K562 (cell line): ENCODE data around the gene ZKSCAN3. TPM values are rescaled to one million over a fixed set of nuclear protein-coding genes. Genes with fewer than 3 reads are reported as not detected.

Experiments used
- BHLHE40 ChIP-seq: IDR thresholded peaks from 2 replicates; pipeline ENCODE4 v1.6.1; 2011; ENCODE audit warnings: low read length, improper control_type of control experiment
- BRF2 ChIP-seq: IDR thresholded peaks from 3 replicates; pipeline ENCODE4 v1.6.1; 2011; ENCODE audit warnings: borderline replicate concordance, mild to moderate bottlenecking; ENCODE audit not compliant: insufficient read length, insufficient read depth
- E2F5 ChIP-seq: sonication (generic); formaldehyde crosslinking; IDR thresholded peaks from 2 replicates; pipeline ENCODE4 v1.8.0; 2022; ENCODE audit warnings: mild to moderate bottlenecking, missing genetic modification reagents
- FOSL1 ChIP-seq: fragments of 200-800 bp; sonication (Bioruptor generic); conservative IDR thresholded peaks from 2 replicates; pipeline ENCODE4 v1.6.1; 2016; ENCODE audit warnings: missing genetic modification characterization, missing compliant biosample characterization
- FOXA3 ChIP-seq, 2 experiments: fragments of 450-650 bp in 1 of 2; sonication (generic) in 1 of 2; formaldehyde crosslinking; IDR thresholded peaks in 1 of 2; conservative IDR thresholded peaks in 1 of 2; 2 replicates each; pipeline versions ENCODE4 v1.4.0 to v1.8.0; 2020 to 2022; ENCODE audit warnings: mild to moderate bottlenecking in 2 of 2, missing genetic modification reagents in 1 of 2
- FOXP4 ChIP-seq: sonication (generic); formaldehyde crosslinking; IDR thresholded peaks from 2 replicates; pipeline ENCODE4 v1.8.0; 2022; ENCODE audit warnings: mild to moderate bottlenecking, missing genetic modification reagents, borderline replicate concordance
- GTF2E2 ChIP-seq: fragments of 200-800 bp; sonication (Bioruptor generic); IDR thresholded peaks from 2 replicates; pipeline ENCODE4 v1.6.1; 2016; ENCODE audit warnings: missing genetic modification characterization, missing compliant biosample characterization
- HNRNPH1 ChIP-seq: fragments of 200-400 bp; formaldehyde crosslinking; optimal IDR thresholded peaks from 2 replicates; pipeline ENCODE3; 2017; ENCODE audit warnings: low read depth, mild to moderate bottlenecking, low read length, moderate library complexity
- MCM7 ChIP-seq, 2 experiments: fragments of 450-650 bp; IDR thresholded peaks; 2 replicates each; pipeline ENCODE4 v1.6.1; 2016 to 2018
- MEF2D ChIP-seq: conservative IDR thresholded peaks from 2 replicates; pipeline ENCODE4 v1.6.1; 2016; ENCODE audit warnings: low read depth, missing genetic modification characterization, missing compliant biosample characterization
- POLR2A ChIP-seq: fragments of 450-650 bp; conservative IDR thresholded peaks from 2 replicates; pipeline ENCODE4 v1.6.1; 2016
- POLR2AphosphoS5 ChIP-seq: IDR thresholded peaks from 2 replicates; pipeline ENCODE4 v1.6.1; 2011; ENCODE audit warnings: mild to moderate bottlenecking, low read depth, low read length, moderate library complexity; ENCODE audit not compliant: control insufficient read depth, insufficient read depth
- RBM14 ChIP-seq: fragments of 200-400 bp; formaldehyde crosslinking; IDR thresholded peaks from 2 replicates; pipeline ENCODE4 v1.6.1; 2018; ENCODE audit warnings: low read depth, mild to moderate bottlenecking, low read length, moderate library complexity, borderline replicate concordance; ENCODE audit not compliant: insufficient read depth
- SAFB2 ChIP-seq: fragments of 200-400 bp; formaldehyde crosslinking; IDR thresholded peaks from 2 replicates; pipeline ENCODE4 v1.6.1; 2018; ENCODE audit warnings: borderline replicate concordance, low read length, low read depth, moderate library complexity; ENCODE audit not compliant: severe bottlenecking
- ZNF444 ChIP-seq: fragments of 250-450 bp; sonication (Bioruptor Pico); IDR thresholded peaks from 2 replicates; pipeline ENCODE4 v1.4.0; 2020; ENCODE audit warnings: mild to moderate bottlenecking, moderate library complexity
- ZNF75A ChIP-seq: fragments of 450-650 bp; formaldehyde crosslinking; IDR thresholded peaks from 2 replicates; pipeline ENCODE4 v1.4.0; 2020; ENCODE audit warnings: mild to moderate bottlenecking
- ZNF778 ChIP-seq: fragments of 450-650 bp; formaldehyde crosslinking; IDR thresholded peaks from 2 replicates; pipeline ENCODE4 v1.4.0; 2020; ENCODE audit warnings: mild to moderate bottlenecking, moderate library complexity
- polyA plus RNA-seq, 8 experiments: library from polyadenylated mRNA; depleted of rRNA in 4 of 8; stranded (reverse) in 5 of 8; unstranded in 3 of 8; fragments of >200 nt; fragmentation: Nextera tagmentation in 2 of 8; fragmentation: Illumina TruSeq in 1 of 8; extraction: Ambion mirVana in 2 of 8; extraction: Trizol in 1 of 8; gene quantifications; 2 replicates each; pipeline versions ENCODE4 v1.2.1 to v1.2.3, GENCODE V29; 2011 to 2014; ENCODE audit warnings: inconsistent platforms in 1 of 8, missing spikeins in 1 of 8
- total RNA-seq, 7 experiments: library from RNA; depleted of rRNA in 6 of 7; stranded (reverse); fragments of >200 nt in 6 of 7; fragmentation: Illumina TruSeq in 2 of 7; extraction: Trizol in 2 of 7; gene quantifications; 2 replicates each; pipeline versions ENCODE4 v1.2.1 to v1.2.3, GENCODE V29; 2011 to 2021; ENCODE audit warnings: low replicate concordance in 1 of 7
- TF ChIP-seq, protein P1 (sequence below): fragments of 450-650 bp; IDR thresholded peaks from 2 replicates; pipeline ENCODE4 v1.6.1; 2016; ENCODE audit warnings: missing biosample characterization, missing genetic modification characterization
- TF ChIP-seq, protein P2 (sequence below): fragments of 250-450 bp; sonication (Bioruptor Pico); IDR thresholded peaks from 2 replicates; pipeline ENCODE4 v1.5.0; 2021; ENCODE audit warnings: mild to moderate bottlenecking, borderline replicate concordance

The ZKSCAN3 gene
- total and polyA plus RNA-seq, 9 of the 15 experiments (the other 6 are each of a cell fraction or from before 2014, with no cell fraction given), result 3.0 to 12.4 (median 10.2) TPM

DNA sequence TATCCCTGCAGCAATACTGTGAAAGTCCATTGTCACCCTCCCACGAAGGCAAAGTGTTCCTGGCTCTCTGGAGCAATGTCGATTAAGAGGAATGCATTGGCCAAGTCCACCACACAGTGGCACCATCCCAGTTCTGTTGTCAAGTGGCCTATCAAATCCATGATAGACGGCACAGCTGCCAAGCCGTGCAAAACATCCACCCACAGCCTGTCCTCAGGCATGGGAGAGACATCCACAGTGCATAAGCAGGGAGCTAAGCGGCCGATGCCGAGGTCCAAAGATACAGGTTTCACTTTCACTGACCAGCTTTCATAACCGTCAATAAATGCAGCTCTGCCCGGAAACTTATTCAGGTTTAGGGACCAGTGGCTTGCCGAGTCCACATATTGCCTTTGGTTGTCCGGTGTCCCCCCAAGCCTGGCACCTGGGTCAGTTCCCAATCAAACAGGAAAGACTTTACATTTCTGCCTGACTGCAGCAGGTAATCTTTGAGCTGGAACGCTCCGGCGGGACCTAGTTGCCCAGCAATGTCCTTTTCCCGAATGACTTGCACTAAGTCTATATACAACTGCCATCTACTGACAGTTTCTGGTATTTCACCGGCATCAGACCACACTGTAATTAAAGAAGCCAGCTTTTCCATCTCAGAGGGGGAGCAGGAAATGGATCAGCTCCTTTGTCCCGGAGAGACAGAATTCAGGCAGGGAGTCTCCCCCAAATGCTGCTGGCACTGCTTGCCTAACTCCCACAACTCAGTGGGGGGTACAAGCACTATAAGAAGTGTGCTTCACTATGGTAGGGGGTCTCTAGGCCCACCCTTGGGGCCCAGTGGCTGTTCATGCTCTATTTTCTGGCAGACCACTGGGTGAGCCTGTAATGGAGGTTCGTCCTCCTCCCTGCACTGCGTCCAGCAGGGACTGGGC lies 6.3 kb downstream of the ZKSCAN3 start (continued):
- TF ChIP-seq, protein P1, sequence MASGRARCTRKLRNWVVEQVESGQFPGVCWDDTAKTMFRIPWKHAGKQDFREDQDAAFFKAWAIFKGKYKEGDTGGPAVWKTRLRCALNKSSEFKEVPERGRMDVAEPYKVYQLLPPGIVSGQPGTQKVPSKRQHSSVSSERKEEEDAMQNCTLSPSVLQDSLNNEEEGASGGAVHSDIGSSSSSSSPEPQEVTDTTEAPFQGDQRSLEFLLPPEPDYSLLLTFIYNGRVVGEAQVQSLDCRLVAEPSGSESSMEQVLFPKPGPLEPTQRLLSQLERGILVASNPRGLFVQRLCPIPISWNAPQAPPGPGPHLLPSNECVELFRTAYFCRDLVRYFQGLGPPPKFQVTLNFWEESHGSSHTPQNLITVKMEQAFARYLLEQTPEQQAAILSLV (tag), result no peak
- TF ChIP-seq FOSL1 (tag), result peak; percentile 22
- no peak for TF ChIP-seq ZNF75A
- no peak for TF ChIP-seq RBM14
- TF ChIP-seq POLR2AphosphoS5, result peak; percentile 44; the same call in 1 of the 2 replicates
- no peak for TF ChIP-seq HNRNPH1
- no peak; a peak in 1 of 4 replicates for TF ChIP-seq FOXA3 (CRISPR knock-in tag; conservative IDR thresholded peaks at IDR 0.05 in 1 of 2, IDR thresholded peaks at IDR 0.05 in 1 of 2)
- TF ChIP-seq MEF2D, result no peak
- TF ChIP-seq, protein P2, sequence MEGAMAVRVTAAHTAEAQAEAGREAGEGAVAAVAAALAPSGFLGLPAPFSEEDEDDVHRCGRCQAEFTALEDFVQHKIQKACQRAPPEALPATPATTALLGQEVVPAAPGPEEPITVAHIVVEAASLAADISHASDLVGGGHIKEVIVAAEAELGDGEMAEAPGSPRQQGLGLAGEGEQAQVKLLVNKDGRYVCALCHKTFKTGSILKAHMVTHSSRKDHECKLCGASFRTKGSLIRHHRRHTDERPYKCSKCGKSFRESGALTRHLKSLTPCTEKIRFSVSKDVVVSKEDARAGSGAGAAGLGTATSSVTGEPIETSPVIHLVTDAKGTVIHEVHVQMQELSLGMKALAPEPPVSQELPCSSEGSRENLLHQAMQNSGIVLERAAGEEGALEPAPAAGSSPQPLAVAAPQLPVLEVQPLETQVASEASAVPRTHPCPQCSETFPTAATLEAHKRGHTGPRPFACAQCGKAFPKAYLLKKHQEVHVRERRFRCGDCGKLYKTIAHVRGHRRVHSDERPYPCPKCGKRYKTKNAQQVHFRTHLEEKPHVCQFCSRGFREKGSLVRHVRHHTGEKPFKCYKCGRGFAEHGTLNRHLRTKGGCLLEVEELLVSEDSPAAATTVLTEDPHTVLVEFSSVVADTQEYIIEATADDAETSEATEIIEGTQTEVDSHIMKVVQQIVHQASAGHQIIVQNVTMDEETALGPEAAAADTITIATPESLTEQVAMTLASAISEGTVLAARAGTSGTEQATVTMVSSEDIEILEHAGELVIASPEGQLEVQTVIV (CRISPR knock-in tag), result no peak
- no peak for TF ChIP-seq BRF2
- TF ChIP-seq ZNF444 (CRISPR knock-in tag), result no peak
- no peak for TF ChIP-seq ZNF778 (CRISPR knock-in tag)
- TF ChIP-seq FOXP4 (CRISPR knock-in tag), result no peak
- no peak for TF ChIP-seq BHLHE40
- no peak for TF ChIP-seq POLR2A
- 0 out of 2 replicates have a peak, but pooled peaks have one; percentile 54 for TF ChIP-seq E2F5 (CRISPR knock-in tag)
- no peak for TF ChIP-seq MCM7 (IDR thresholded peaks at IDR 0.05)
- no peak for TF ChIP-seq SAFB2
- TF ChIP-seq GTF2E2 (tag), result no peak
